ENCODE measurements around the gene GMDS. TPM values are rescaled to one million over a fixed set of nuclear protein-coding genes. Genes with fewer than 3 reads are reported as not detected.

Gene GMDS
- total and polyA plus RNA-seq, 2 donors (not counting 1 experiment from before 2014, with no cell fraction given): 12.7 to 34.5 TPM

DNA sequence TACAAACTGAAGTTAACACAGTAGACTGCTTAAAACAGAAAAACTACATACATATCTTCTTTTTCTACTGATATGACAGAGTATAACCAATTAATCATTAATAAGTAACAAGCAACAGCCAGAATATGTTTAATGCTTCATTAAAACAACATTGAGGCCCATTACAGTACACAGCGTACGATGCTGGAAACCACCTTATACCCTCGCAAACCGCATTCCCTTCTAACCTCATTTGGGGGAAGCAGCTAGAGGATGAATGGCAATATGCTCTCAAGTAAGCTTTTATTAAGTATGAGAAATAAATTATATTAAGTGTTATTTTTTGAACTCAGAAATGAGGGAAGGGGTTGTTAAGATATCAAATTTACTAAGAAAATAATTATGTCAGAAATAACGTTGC is 142.4 kb downstream of the GMDS start:
- no peak overlapping the region for H3K4me3 ChIP-seq (replicated peaks in 1 of 4; ENCODE audit: control extremely low read depth in 1 of 4, insufficient read depth in 1 of 4, low read depth in 3 of 4, low read length in 4 of 4)
- no peak for DNase-seq (ENCODE audit: low read depth in 2 of 2)
- H3K4me2 ChIP-seq (ENCODE audit: extremely low read depth, insufficient read depth, low read length): no peak overlapping the region
- no peaks in the 10 kb centered on the region for H3K27me3 ChIP-seq (ENCODE audit: control insufficient read depth, insufficient read depth, low read length)
- no peak overlapping the region for H3K9ac ChIP-seq (ENCODE audit: insufficient read depth, low read length)
- no peaks in the 10 kb centered on the region for H3K79me2 ChIP-seq (ENCODE audit: control insufficient read depth, insufficient read depth, low read length)
- no peaks in the 10 kb centered on the region for H3K4me1 ChIP-seq (ENCODE audit: control insufficient read depth, extremely low read depth, insufficient read depth, low read length)
- TF ChIP-seq, protein P1, sequence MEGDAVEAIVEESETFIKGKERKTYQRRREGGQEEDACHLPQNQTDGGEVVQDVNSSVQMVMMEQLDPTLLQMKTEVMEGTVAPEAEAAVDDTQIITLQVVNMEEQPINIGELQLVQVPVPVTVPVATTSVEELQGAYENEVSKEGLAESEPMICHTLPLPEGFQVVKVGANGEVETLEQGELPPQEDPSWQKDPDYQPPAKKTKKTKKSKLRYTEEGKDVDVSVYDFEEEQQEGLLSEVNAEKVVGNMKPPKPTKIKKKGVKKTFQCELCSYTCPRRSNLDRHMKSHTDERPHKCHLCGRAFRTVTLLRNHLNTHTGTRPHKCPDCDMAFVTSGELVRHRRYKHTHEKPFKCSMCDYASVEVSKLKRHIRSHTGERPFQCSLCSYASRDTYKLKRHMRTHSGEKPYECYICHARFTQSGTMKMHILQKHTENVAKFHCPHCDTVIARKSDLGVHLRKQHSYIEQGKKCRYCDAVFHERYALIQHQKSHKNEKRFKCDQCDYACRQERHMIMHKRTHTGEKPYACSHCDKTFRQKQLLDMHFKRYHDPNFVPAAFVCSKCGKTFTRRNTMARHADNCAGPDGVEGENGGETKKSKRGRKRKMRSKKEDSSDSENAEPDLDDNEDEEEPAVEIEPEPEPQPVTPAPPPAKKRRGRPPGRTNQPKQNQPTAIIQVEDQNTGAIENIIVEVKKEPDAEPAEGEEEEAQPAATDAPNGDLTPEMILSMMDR (conservative IDR thresholded peaks at IDR 0.05 in 1 of 2, IDR thresholded peaks at IDR 0.05 in 1 of 2; ENCODE audit: low read depth in 1 of 2, low read length in 2 of 2): no peak
- TF ChIP-seq EZH2 (IDR thresholded peaks at IDR 0.05; ENCODE audit: low read length, missing control alignments): no peak
- H2AFZ ChIP-seq (ENCODE audit: low read length): no peak overlapping the region
- H4K20me1 ChIP-seq (ENCODE audit: control insufficient read depth, extremely low read depth, insufficient read depth, low read length): no peaks in the 10 kb centered on the region
- no peaks in the 10 kb centered on the region for H3K36me3 ChIP-seq (ENCODE audit: control insufficient read depth, insufficient read depth, low read length)
- no peak overlapping the region for H3K27ac ChIP-seq (ENCODE audit: insufficient read depth, low read length)
- H3K9me3 ChIP-seq (ENCODE audit: control insufficient read depth, insufficient read depth, low read depth, low read length): no peaks in the 10 kb centered on the region

DNA sequence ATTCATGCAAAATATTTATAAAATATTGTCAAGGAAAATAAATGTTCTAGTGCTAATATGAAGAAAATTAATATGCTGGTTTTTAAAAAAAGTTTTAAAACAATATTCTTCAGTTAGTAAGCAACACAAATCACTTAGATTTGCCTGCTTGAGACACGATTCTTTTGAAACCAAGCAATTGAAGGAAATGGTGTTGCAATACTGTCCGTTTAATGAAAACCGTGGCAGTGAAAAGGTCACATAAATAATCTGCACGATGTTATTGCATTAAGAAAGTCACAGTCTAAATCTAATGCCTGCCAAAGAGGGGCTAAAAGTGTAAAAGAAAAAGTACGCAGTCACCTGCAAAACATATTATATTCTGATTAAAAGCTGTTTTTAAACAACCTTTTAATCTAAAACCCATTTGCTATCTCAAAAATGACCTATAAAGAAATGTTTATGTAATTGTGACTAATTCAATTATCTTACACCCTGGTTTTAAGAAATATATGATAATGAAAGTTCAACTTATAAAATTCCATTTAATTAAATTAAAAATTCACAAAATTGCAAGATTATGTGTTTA is 143.0 kb downstream of the GMDS start:
- Histone ChIP-seq H3K4me2 (ENCODE audit: extremely low read depth, insufficient read depth, low read length) (no peak overlapping the region), H3K79me2 (ENCODE audit: control insufficient read depth, insufficient read depth, low read length) (no peaks in the 10 kb centered on the region), H3K27ac (ENCODE audit: insufficient read depth, low read length) (no peak overlapping the region), H3K27me3 (ENCODE audit: control insufficient read depth, insufficient read depth, low read length) (no peaks in the 10 kb centered on the region), H4K20me1 (ENCODE audit: control insufficient read depth, extremely low read depth, insufficient read depth, low read length) (no peaks in the 10 kb centered on the region), H3K9me3 (ENCODE audit: control insufficient read depth, insufficient read depth, low read depth, low read length) (no peaks in the 10 kb centered on the region), H3K4me1 (ENCODE audit: control insufficient read depth, extremely low read depth, insufficient read depth, low read length) (no peaks in the 10 kb centered on the region), H3K4me3 (replicated peaks in 1 of 4; ENCODE audit: control extremely low read depth in 1 of 4, insufficient read depth in 1 of 4, low read depth in 3 of 4, low read length in 4 of 4) (no peak overlapping the region), H2AFZ (ENCODE audit: low read length) (no peak overlapping the region), H3K36me3 (ENCODE audit: control insufficient read depth, insufficient read depth, low read length) (no peaks in the 10 kb centered on the region), H3K9ac (ENCODE audit: insufficient read depth, low read length) (no peak overlapping the region)
- TF ChIP-seq, protein P1 (conservative IDR thresholded peaks at IDR 0.05 in 1 of 2, IDR thresholded peaks at IDR 0.05 in 1 of 2; ENCODE audit: low read depth in 1 of 2, low read length in 2 of 2): no peak
- no peak for TF ChIP-seq EZH2 (IDR thresholded peaks at IDR 0.05; ENCODE audit: low read length, missing control alignments)
- peak in 1 of 2 donors; percentile 66 for DNase-seq (ENCODE audit: low read depth in 2 of 2)

DNA sequence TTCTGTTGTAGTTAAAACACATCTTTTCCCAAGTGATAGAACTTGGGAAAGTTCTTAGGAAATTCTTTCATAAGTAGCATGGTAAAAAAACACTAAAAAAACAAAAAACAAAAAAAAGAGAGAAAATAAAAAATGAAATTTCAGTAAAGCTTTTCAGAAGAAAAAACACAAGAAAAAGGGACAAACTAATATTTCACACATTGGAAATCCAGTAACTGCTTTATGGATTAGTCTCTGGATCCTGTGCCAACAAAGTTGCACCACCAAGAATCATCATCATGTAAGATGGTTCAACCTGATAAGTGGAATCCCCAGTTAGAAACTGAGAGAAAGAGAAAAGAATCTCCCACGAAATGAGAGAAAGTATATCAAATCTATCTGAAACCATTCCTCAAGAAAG is 144.2 kb downstream of the GMDS start:
- no peak for DNase-seq (ENCODE audit: low read depth in 2 of 2)
- Histone ChIP-seq H3K36me3 (ENCODE audit: control insufficient read depth, insufficient read depth, low read length) (no peaks in the 10 kb centered on the region), H3K9me3 (ENCODE audit: control insufficient read depth, insufficient read depth, low read depth, low read length) (no peaks in the 10 kb centered on the region), H3K4me1 (ENCODE audit: control insufficient read depth, extremely low read depth, insufficient read depth, low read length) (no peaks in the 10 kb centered on the region), H3K9ac (ENCODE audit: insufficient read depth, low read length) (no peak overlapping the region), H3K79me2 (ENCODE audit: control insufficient read depth, insufficient read depth, low read length) (no peaks in the 10 kb centered on the region), H4K20me1 (ENCODE audit: control insufficient read depth, extremely low read depth, insufficient read depth, low read length) (no peaks in the 10 kb centered on the region), H3K4me2 (ENCODE audit: extremely low read depth, insufficient read depth, low read length) (no peak overlapping the region), H3K4me3 (replicated peaks in 1 of 4; ENCODE audit: control extremely low read depth in 1 of 4, insufficient read depth in 1 of 4, low read depth in 3 of 4, low read length in 4 of 4) (no peak overlapping the region), H3K27ac (ENCODE audit: insufficient read depth, low read length) (no peak overlapping the region), H3K27me3 (ENCODE audit: control insufficient read depth, insufficient read depth, low read length) (no peaks in the 10 kb centered on the region), H2AFZ (ENCODE audit: low read length) (no peak overlapping the region)
- no peak for TF ChIP-seq EZH2 (IDR thresholded peaks at IDR 0.05; ENCODE audit: low read length, missing control alignments)
- TF ChIP-seq, protein P1 (conservative IDR thresholded peaks at IDR 0.05 in 1 of 2, IDR thresholded peaks at IDR 0.05 in 1 of 2; ENCODE audit: low read depth in 1 of 2, low read length in 2 of 2): no peak

Data from fibroblast of lung (primary cell).